Measurements from ENCODE around the gene PRDM16.

DNA sequence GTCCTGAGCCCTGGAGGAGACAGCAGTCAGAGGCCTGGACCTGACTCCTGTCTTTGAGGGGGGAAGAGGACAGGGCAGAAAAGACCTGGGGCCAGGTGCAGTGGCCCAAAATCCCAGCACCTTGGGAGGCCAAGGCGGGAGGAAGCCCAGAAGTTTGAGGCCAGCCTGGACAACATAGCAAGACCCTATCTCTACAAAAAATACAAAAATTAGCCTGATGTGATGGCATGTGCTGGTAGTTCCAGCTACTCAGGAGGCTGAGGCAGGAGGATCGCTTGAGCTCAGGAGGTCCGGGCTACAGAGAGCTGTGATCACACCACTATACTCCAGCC lies 280.9 kb downstream of the PRDM16 start:
- no peak for TF ChIP-seq EP300 (IDR thresholded peaks at IDR 0.05; ENCODE audit: low read depth in 2 of 2, low read length in 2 of 2)
- no peak for TF ChIP-seq EP300 (CRISPR knock-in tag; IDR thresholded peaks at IDR 0.05; ENCODE audit: borderline replicate concordance)
- TF ChIP-seq DNMT1 (CRISPR knock-in tag; IDR thresholded peaks at IDR 0.05) = no peak
